MM.1S (cell line): ENCODE data around the gene SOST.

Experiments
- DNase-seq: peaks from one replicate; pipeline ENCODE4 v3.0.0-alpha.2; 2015
- H2AFZ ChIP-seq: fragments of 300-600 bp; sonication (generic); 2 replicates; pipeline ENCODE4 v1.6.0; 2016; ENCODE audit warnings: antibody characterized with exemption, low read length
- H3F3A ChIP-seq: fragments of 300-600 bp; sonication (generic); 2 replicates; pipeline ENCODE4 v1.6.1; 2016; ENCODE audit warnings: mild to moderate bottlenecking, antibody characterized with exemption, low read length, moderate library complexity, mixed read lengths; ENCODE audit not compliant: insufficient read depth
- H3K27ac ChIP-seq: fragments of 300-600 bp; sonication (generic); 2 replicates; pipeline ENCODE4 v1.5.1; 2016; ENCODE audit warnings: mild to moderate bottlenecking, low read length
- H3K27me3 ChIP-seq: fragments of 300-600 bp; sonication (generic); replicated peaks from 2 replicates; pipeline ENCODE4 v1.6.0; 2016; ENCODE audit warnings: low read length; ENCODE audit not compliant: insufficient read depth
- H3K36me3 ChIP-seq: fragments of 300-600 bp; sonication (generic); replicated peaks from 2 replicates; pipeline ENCODE4 v1.6.1; 2016; ENCODE audit warnings: mild to moderate bottlenecking, low read length, mixed read lengths; ENCODE audit not compliant: insufficient read depth
- H3K4me1 ChIP-seq: fragments of 300-600 bp; sonication (generic); 2 replicates; pipeline ENCODE4 v1.6.1; 2016; ENCODE audit warnings: low read length, mixed read lengths
- H3K4me2 ChIP-seq: fragments of 300-600 bp; sonication (generic); 2 replicates; pipeline ENCODE4 v1.6.0; 2016; ENCODE audit warnings: low read depth, low read length
- H3K4me3 ChIP-seq: fragments of 300-600 bp; sonication (generic); 2 replicates; pipeline ENCODE4 v1.5.1; 2016; ENCODE audit warnings: low read length, mixed read lengths
- H3K79me2 ChIP-seq: fragments of 300-600 bp; sonication (generic); 2 replicates; pipeline ENCODE4 v1.6.1; 2016; ENCODE audit warnings: mixed run types, low read length, mixed read lengths
- H3K9ac ChIP-seq: fragments of 300-600 bp; sonication (generic); 2 replicates; pipeline ENCODE4 v1.6.1; 2016; ENCODE audit warnings: low read length, mixed read lengths
- H3K9me2 ChIP-seq: fragments of 300-600 bp; sonication (generic); replicated peaks from 2 replicates; pipeline ENCODE4 v1.6.1; 2016; ENCODE audit warnings: mild to moderate bottlenecking, low read length, mixed read lengths; ENCODE audit not compliant: insufficient read depth
- H3K9me3 ChIP-seq: fragments of 300-600 bp; sonication (generic); replicated peaks from 2 replicates; pipeline ENCODE4 v1.6.1; 2016; ENCODE audit warnings: mild to moderate bottlenecking, low read length, mixed read lengths; ENCODE audit not compliant: insufficient read depth
- H4K20me1 ChIP-seq: fragments of 300-600 bp; sonication (generic); 2 replicates; pipeline ENCODE4 v1.6.1; 2016; ENCODE audit warnings: mild to moderate bottlenecking, low read length, moderate library complexity, mixed read lengths; ENCODE audit not compliant: insufficient read depth
- CTCF ChIP-seq: fragments of 300-600 bp; sonication (generic); IDR thresholded peaks from 2 replicates; pipeline ENCODE4 v1.5.1; 2016; ENCODE audit warnings: antibody characterized with exemption, low read length, mixed read lengths
- EZH2 ChIP-seq: fragments of 300-600 bp; sonication (generic); optimal IDR thresholded peaks from 2 replicates; pipeline ENCODE3; 2017; ENCODE audit warnings: low read depth, mild to moderate bottlenecking, antibody characterized with exemption, low read length, mixed read lengths
- EZH2phosphoT487 ChIP-seq: fragments of 300-600 bp; sonication (generic); IDR thresholded peaks from 2 replicates; pipeline ENCODE4 v1.6.1; 2018; ENCODE audit warnings: antibody characterized with exemption, low read length

SOST gene

DNA sequence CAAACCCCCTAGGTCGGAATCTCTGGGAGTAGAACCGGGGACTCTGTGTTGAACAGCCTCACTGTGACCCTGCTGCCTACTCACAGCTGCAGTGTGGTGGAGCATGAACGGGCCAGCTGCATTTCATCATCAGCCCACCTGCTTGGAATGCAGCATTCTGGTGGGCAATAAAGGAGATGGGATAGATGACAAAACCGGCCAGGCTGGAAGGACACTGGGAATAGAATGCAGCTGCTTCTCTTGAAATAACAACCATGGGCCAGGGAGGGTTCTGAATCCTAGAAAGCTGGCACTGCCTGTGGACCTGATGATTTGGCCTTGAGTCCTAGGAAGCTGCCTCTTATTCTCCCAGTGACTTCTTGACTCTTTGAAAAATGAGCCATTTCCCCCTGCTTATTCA, 45.2 kb upstream of the SOST start:
- Histone ChIP-seq H3K4me3 (no peak overlapping the region), H3K79me2 (no peaks in the 10 kb centered on the region), H3K4me1 (no peaks in the 10 kb centered on the region), H3K27ac (no peak overlapping the region), H2AFZ (no peak overlapping the region), H3K36me3 (no peaks in the 10 kb centered on the region), H3K9ac (no peak overlapping the region), H3K9me2 (no peaks in the 10 kb centered on the region), H3K9me3 (no peaks in the 10 kb centered on the region), H3K27me3 (peaks cover 42% of the 10 kb centered on the region), H3K4me2 (no peak overlapping the region), H3F3A (no peaks in the 10 kb centered on the region), H4K20me1 (no peaks in the 10 kb centered on the region)
- DNase-seq: no peak
- TF ChIP-seq EZH2 (no peak), CTCF (no peak), EZH2phosphoT487 (no peak)

DNA sequence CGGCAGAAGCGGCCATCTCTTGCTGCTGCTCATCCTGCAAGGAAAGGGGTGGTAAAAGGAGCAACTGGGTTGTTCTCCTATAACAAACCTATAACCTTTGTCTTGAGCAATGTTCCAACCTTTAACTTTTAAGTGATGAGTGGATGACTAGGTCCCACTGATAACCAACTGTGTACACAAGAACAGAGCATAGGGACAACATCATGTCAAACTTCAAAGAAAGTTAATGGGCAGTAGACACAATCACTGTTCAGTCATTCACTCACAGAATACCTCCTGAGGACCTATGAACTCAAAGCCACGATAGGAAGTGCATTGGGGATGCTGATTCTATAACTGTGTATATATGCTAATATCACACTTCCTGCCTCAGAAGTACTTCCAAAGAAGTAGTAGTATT, 43.3 kb upstream of the SOST start:
- H3K9ac ChIP-seq: no peak overlapping the region
- no peak overlapping the region for H3K4me2 ChIP-seq
- H3K9me3 ChIP-seq: no peaks in the 10 kb centered on the region
- H4K20me1 ChIP-seq: no peaks in the 10 kb centered on the region
- H3K27ac ChIP-seq: no peak overlapping the region
- no peak for DNase-seq
- no peaks in the 10 kb centered on the region for H3K4me1 ChIP-seq
- H3K27me3 ChIP-seq: peaks cover 42% of the 10 kb centered on the region
- H3K79me2 ChIP-seq: no peaks in the 10 kb centered on the region
- TF ChIP-seq CTCF (no peak), EZH2 (no peak), EZH2phosphoT487 (no peak)
- H3K4me3 ChIP-seq: no peak overlapping the region
- no peaks in the 10 kb centered on the region for H3K9me2 ChIP-seq
- no peaks in the 10 kb centered on the region for H3F3A ChIP-seq
- H2AFZ ChIP-seq: no peak overlapping the region
- H3K36me3 ChIP-seq: no peaks in the 10 kb centered on the region

- Histone ChIP-seq H3K79me2 (no peaks in the 10 kb centered on the region), H3K27me3 (peaks cover 41% of the 10 kb centered on the region), H3K4me3 (no peak overlapping the region), H3K9me3 (no peaks in the 10 kb centered on the region), H3F3A (no peaks in the 10 kb centered on the region), H3K36me3 (no peaks in the 10 kb centered on the region), H2AFZ (no peak overlapping the region), H3K27ac (no peak overlapping the region), H3K4me2 (no peak overlapping the region), H3K4me1 (no peaks in the 10 kb centered on the region), H3K9ac (no peak overlapping the region), H4K20me1 (no peaks in the 10 kb centered on the region), H3K9me2 (no peaks in the 10 kb centered on the region)
- no peak for DNase-seq
- TF ChIP-seq EZH2phosphoT487 (no peak), EZH2 (no peak), CTCF (no peak)
Observed at GRCh38 chr17:43800736-43801135, 42.1 kb upstream of the SOST start.
